ENCODE data around the gene RNF215.

RNF215 gene

DNA sequence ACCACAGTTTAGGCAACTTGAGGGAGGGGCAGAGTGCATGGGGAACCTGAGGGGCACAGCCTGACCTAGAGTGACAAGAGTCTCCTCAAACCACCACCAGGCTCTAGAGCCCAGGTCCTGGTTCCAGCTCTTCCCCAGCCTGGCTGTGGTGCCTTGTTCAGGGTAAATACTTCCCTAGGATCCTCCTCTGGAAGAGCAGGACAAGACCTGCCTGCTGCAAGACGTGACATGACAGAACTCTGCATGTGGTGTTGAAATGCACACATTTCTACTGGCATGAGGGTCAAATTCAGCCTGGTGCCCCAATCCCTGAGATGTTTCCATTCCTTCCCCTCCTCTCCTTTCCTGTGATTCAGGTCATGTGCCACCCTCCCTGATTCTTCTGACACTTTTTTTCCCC, 12.9 kb upstream of the RNF215 start:
- H3K4me3 ChIP-seq, result no peak overlapping the region
- peaks cover 3 to 30% of the 10 kb centered on the region in 2 donors for H3K27me3 ChIP-seq
- TF ChIP-seq, protein P1, sequence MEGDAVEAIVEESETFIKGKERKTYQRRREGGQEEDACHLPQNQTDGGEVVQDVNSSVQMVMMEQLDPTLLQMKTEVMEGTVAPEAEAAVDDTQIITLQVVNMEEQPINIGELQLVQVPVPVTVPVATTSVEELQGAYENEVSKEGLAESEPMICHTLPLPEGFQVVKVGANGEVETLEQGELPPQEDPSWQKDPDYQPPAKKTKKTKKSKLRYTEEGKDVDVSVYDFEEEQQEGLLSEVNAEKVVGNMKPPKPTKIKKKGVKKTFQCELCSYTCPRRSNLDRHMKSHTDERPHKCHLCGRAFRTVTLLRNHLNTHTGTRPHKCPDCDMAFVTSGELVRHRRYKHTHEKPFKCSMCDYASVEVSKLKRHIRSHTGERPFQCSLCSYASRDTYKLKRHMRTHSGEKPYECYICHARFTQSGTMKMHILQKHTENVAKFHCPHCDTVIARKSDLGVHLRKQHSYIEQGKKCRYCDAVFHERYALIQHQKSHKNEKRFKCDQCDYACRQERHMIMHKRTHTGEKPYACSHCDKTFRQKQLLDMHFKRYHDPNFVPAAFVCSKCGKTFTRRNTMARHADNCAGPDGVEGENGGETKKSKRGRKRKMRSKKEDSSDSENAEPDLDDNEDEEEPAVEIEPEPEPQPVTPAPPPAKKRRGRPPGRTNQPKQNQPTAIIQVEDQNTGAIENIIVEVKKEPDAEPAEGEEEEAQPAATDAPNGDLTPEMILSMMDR (IDR thresholded peaks at IDR 0.05), result no peak
- intact Hi-C loops (cut with DNase I; ENCODE audit: low total_unique reads), result no loop called here
- peaks cover 0 to 40% (median 21%) of the 10 kb centered on the region in 4 donors for H3K4me1 ChIP-seq
- DNase-seq, result no peak
- H3K36me3 ChIP-seq, result no peaks in the 10 kb centered on the region
- H3K27ac ChIP-seq, result no peak overlapping the region
- no peaks in the 10 kb centered on the region for H3K9me3 ChIP-seq

DNA sequence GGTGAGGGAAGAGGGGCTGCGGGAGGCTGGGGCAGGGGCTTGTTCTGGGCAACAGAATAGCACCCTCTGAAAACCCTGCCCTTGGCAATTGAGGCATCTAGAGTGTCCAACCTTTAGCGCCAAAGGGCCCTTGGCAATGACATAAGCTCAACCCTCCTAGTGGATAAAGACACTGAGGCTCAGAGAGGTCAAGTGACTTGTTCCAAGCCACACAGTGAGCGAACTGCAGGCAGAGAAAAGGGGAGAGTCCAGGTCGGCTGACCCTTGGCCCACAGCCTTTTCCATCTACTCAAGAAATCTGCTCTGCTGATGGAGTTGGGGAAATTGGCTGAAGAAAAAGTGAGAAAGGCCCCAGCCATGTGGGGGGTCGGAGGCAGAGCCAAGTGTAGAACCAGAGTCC, 12.5 kb upstream of the RNF215 start:
- Histone ChIP-seq H3K9me3 (no peaks in the 10 kb centered on the region), H3K27ac (peak overlapping the region in 1 of 2 donors; percentile 38), H3K36me3 (no peaks in the 10 kb centered on the region), H3K27me3 (peaks cover 3 to 32% of the 10 kb centered on the region in 2 donors), H3K4me3 (no peak overlapping the region), H3K4me1 (peaks cover 0 to 40% (median 21%) of the 10 kb centered on the region in 4 donors)
- DNase-seq, result no peak
- TF ChIP-seq, protein P1 (IDR thresholded peaks at IDR 0.05), result no peak
- intact Hi-C loops (cut with DNase I; ENCODE audit: low total_unique reads), result no loop called here

DNA sequence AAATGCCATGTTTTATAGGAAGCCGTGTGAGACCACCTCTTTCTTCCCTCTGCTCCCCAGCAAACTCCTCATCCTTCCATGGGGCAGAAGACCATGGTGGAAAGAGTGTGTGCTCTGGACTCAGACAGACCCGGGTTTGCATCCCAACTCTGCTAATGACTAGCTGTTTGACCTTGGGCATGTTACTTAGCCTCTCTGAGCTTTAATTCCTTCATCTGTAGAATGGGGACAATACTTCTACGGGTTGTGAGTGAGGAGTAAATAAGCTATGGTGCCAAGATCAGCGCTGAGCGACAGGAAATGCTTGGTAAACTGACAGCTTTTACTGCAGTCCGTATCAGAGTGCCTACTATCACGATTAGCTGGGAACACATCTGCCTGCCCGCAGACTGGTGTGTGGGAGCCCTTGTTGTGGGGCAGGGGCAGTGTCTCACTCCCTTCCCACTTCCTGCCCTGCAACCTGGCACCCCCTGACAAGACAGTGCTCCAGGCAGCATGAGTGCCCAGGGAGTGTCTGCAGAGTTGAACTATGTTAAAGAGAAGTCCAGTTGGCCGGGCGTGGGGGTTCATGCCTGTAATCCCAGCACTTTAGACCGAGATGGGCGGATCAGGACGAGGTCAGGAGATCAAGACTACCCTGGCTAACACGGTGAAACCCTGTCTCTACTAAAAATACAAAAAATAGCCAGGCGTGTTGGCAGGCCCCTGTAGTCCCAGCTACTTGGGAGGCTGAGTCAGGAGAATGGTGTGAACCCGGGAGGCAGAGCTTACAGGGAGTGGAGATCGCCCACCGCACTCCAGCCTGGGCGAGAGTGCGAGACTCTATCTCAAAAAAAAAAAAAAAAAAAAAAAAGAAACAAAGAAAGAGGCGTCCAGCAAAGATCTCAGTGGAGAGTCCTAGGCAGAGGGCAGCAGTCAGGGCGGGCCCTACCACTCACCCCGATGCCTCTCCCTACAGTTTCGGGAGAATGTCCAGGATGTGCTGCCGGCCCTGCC, 11.8 kb upstream of the RNF215 start:
- Histone ChIP-seq H3K4me1 (peaks cover 0 to 40% (median 21%) of the 10 kb centered on the region in 4 donors), H3K9me3 (no peaks in the 10 kb centered on the region), H3K27ac (peak overlapping the region in 1 of 2 donors; percentile 38), H3K36me3 (no peaks in the 10 kb centered on the region), H3K27me3 (peaks cover 3 to 34% of the 10 kb centered on the region in 2 donors), H3K4me3 (peak overlapping the region in 1 of 2 donors; percentile 61)
- no peak for DNase-seq
- TF ChIP-seq, protein P1 (IDR thresholded peaks at IDR 0.05), result no peak
- intact Hi-C loops (cut with DNase I; ENCODE audit: low total_unique reads), result no loop called here

DNA sequence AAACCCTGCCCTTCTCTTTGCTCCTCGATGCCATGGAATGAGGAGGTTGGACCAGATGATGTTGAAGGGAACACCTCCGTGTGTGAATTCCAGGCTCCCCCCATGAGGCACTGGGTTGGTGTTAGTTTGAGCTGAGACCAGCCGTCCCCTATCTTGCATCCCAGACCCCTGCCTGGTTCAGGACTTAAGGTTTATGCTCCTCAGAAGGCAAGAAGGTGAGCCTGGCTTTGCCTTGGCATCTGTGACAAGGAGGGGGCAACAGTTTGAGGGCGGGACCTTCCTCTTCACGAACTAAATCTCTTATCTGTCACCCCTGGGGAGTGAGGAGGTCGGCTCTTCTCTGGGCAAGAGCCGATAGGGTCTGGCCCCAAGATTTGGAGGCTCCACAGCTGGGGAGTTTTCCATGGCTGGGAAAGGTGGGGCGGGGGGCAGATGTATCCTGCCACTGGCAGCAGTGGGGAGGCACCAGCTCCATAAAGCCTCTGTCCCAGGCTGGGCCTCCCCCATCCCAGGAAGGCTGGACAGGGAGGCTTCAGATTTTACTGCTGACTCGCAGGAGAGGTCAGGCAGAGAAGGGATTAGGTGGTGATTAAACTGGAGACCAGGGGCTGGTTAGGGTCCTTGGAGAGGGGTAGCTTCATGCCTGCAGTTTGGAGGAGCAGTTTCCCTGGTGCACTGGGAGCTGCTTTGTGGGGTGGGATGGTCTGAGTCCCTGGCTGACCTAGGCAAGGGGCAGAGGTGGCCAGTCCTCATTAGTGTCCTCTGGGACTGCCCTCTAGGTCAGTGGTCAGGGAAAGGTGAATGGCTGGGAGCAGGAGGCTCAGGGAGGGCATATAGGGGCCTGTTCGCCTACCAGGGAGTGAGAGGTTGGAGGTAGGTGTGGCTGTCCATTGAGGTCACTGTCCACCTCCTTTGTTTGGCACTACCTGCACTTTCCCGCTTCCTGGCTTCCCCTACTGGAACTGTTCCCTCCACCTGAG, 10.7 kb upstream of the RNF215 start:
- peak overlapping the region; percentile 50 to 61 for H3K4me3 ChIP-seq
- no peaks in the 10 kb centered on the region for H3K9me3 ChIP-seq
- H3K27ac ChIP-seq, result peak overlapping the region; percentile 51 to 56
- peaks cover 3 to 43% of the 10 kb centered on the region in 2 donors for H3K27me3 ChIP-seq
- peaks cover 0 to 40% (median 21%) of the 10 kb centered on the region in 4 donors for H3K4me1 ChIP-seq
- TF ChIP-seq, protein P1 (IDR thresholded peaks at IDR 0.05), result no peak
- no peaks in the 10 kb centered on the region for H3K36me3 ChIP-seq
- DNase-seq, result no peak
- intact Hi-C loops (cut with DNase I; ENCODE audit: low total_unique reads), result no loop called here
